HFF-Myc (cell line): ENCODE data around the gene KRTAP16-1.

Experiments
- DNase-seq: peaks from one replicate; pipeline ENCODE4 v3.0.0-alpha.2; 2011; ENCODE audit warnings: low read depth; ENCODE audit errors: extremely low read depth
- H3K4me3 ChIP-seq: replicated peaks from 2 replicates; pipeline ENCODE4 v1.5.1; 2011; ENCODE audit warnings: low read depth, mild to moderate bottlenecking, control low read depth, low read length
- CTCF ChIP-seq: IDR thresholded peaks from 2 replicates; pipeline ENCODE4 v1.5.1; 2012; ENCODE audit warnings: mild to moderate bottlenecking, low read depth, low read length, control low read depth; ENCODE audit errors: missing control alignments

The KRTAP16-1 gene

GRCh38 chr17:41301916-41302901, 6.9 kb downstream of the KRTAP16-1 start, which contains the start of gene KRTAP29-1:
Gene KRTAP29-1, minus strand, starts transcription at chr17:41302851. Its CDS starts 0 bp downstream, at chr17:41302851.
- no peak for TF ChIP-seq CTCF
- no peak for DNase-seq
- no peak within 1 kb of the TSS for H3K4me3 ChIP-seq

GRCh38 chr17:41301204-41301790, 7.8 kb downstream of the KRTAP16-1 start:
- DNase-seq = no peak
- no peak for TF ChIP-seq CTCF
- H3K4me3 ChIP-seq = no peak overlapping the region

- no peak overlapping the region for H3K4me3 ChIP-seq
- no peak for TF ChIP-seq CTCF
- no peak for DNase-seq
Measured at GRCh38 chr17:41298458-41299135, 10.5 kb downstream of the KRTAP16-1 start.

GRCh38 chr17:41296846-41297245, 12.3 kb downstream of the KRTAP16-1 start:
- DNase-seq = no peak
- no peak for TF ChIP-seq CTCF
- no peak overlapping the region for H3K4me3 ChIP-seq

- no peak overlapping the region for H3K4me3 ChIP-seq
- DNase-seq = no peak
- no peak for TF ChIP-seq CTCF
Measured at GRCh38 chr17:41294016-41294415, 15.1 kb downstream of the KRTAP16-1 start.

- DNase-seq = no peak
- H3K4me3 ChIP-seq = no peak overlapping the region
- TF ChIP-seq CTCF = no peak
Measured at GRCh38 chr17:41287050-41287449, 22.1 kb downstream of the KRTAP16-1 start.
